ENCODE measurements around the gene SURF4. TPM values are rescaled to one million over a fixed set of nuclear protein-coding genes. Genes with fewer than 3 reads are reported as not detected.

The SURF4 gene
- total and polyA plus RNA-seq, 2 donors (not counting 1 experiment from before 2014, with no cell fraction given): 34.7 to 43.8 TPM

GRCh38 chr9:133334161-133334560 is 41.7 kb downstream of the SURF4 start:
- peaks cover 13 to 32% of the 10 kb centered on the region in 2 donors for H3K4me1 ChIP-seq (ENCODE audit: control insufficient read depth in 2 of 2, insufficient read depth in 2 of 2, low read length in 2 of 2)
- ATAC-seq (ENCODE audit: low read depth): no peak
- no peaks in the 10 kb centered on the region for H3K27me3 ChIP-seq (replicated peaks in 1 of 4; ENCODE audit: control extremely low read depth in 1 of 4, control insufficient read depth in 3 of 4, insufficient read depth in 4 of 4, low read length in 3 of 4)
- H3K27ac Mint-ChIP-seq: peak overlapping the region; percentile 26
- H3K27me3 Mint-ChIP-seq: no peaks in the 10 kb centered on the region
- H2AFZ ChIP-seq (ENCODE audit: insufficient read depth, low read depth, low read length, poor library complexity, severe bottlenecking): no peak overlapping the region
- H3K4me2 ChIP-seq (replicated peaks; ENCODE audit: low read depth, low read length, poor library complexity, severe bottlenecking): no peak overlapping the region
- intact Hi-C loops (cut with micrococcal nuclease): no loop called here
- H3K9me3 Mint-ChIP-seq (ENCODE audit: insufficient read depth): no peaks in the 10 kb centered on the region
- CTCF ChIA-PET: interaction anchor here (1.4 kb wide), 1 partner anchor 16 kb away, joined by 5 read pairs; no protein-coding TSS in a partner anchor
- no peak overlapping the region for H3K27ac ChIP-seq (ENCODE audit: low read length in 2 of 2)
- 96% methylated on average over 6 of the region's 6 CpGs for WGBS (ENCODE audit: insufficient coverage)
- peaks cover 35% of the 10 kb centered on the region for H3K4me1 Mint-ChIP-seq
- TF ChIP-seq EZH2 (IDR thresholded peaks at IDR 0.05; ENCODE audit: borderline replicate concordance, insufficient read depth, low read depth, low read length, poor library complexity, severe bottlenecking): no peak
- no peak for TF ChIP-seq CTCF (IDR thresholded peaks at IDR 0.05)
- H3K9me3 ChIP-seq (ENCODE audit: control extremely low read depth in 1 of 3, control insufficient read depth in 2 of 3, insufficient read depth in 1 of 3, low read length in 2 of 3): peaks cover 0 to 4% (median 0%) of the 10 kb centered on the region in 3 donors
- H3K9ac ChIP-seq (ENCODE audit: low read length): no peak overlapping the region
- H4K20me1 ChIP-seq (ENCODE audit: control insufficient read depth, insufficient read depth, low read length, poor library complexity, severe bottlenecking): peaks cover 46% of the 10 kb centered on the region
- peak; percentile 7 for DNase-seq
- POLR2A ChIA-PET: no interaction called here
- no peak overlapping the region for H3K4me3 ChIP-seq (ENCODE audit: control extremely low read depth in 1 of 5, extremely low read depth in 1 of 5, insufficient read depth in 1 of 5, low read depth in 2 of 5, low read length in 4 of 5)
- no peak overlapping the region for H3K4me3 Mint-ChIP-seq
- peaks cover 3 to 47% of the 10 kb centered on the region in 2 experiments for H3K36me3 ChIP-seq (replicated peaks in 1 of 2; ENCODE audit: control extremely low read depth in 1 of 2, control insufficient read depth in 1 of 2, extremely low read depth in 1 of 2, insufficient read depth in 2 of 2, low read length in 1 of 2)
- H3K79me2 ChIP-seq (ENCODE audit: control insufficient read depth, insufficient read depth, low read length): peaks cover 36% of the 10 kb centered on the region

- H3K27ac ChIP-seq (ENCODE audit: low read length in 2 of 2): no peak overlapping the region
- ChIA-PET CTCF (no interaction called here), POLR2A (interaction anchor here (0.7 kb wide), 1 partner anchor 126 kb away, joined by 3 read pairs; the partner anchor contains the start of gene CACFD1)
- no peak for DNase-seq
- H4K20me1 ChIP-seq (ENCODE audit: control insufficient read depth, insufficient read depth, low read length, poor library complexity, severe bottlenecking): peaks cover 46% of the 10 kb centered on the region
- Mint-ChIP-seq H3K27ac (no peak overlapping the region), H3K4me3 (no peak overlapping the region), H3K4me1 (peaks cover 33% of the 10 kb centered on the region), H3K9me3 (ENCODE audit: insufficient read depth) (no peaks in the 10 kb centered on the region), H3K27me3 (no peaks in the 10 kb centered on the region)
- 97% methylated on average over 9 of the region's 10 CpGs for WGBS (ENCODE audit: insufficient coverage)
- H3K4me1 ChIP-seq (ENCODE audit: control insufficient read depth in 2 of 2, insufficient read depth in 2 of 2, low read length in 2 of 2): peaks cover 13 to 27% of the 10 kb centered on the region in 2 donors
- no peak overlapping the region for H3K4me2 ChIP-seq (replicated peaks; ENCODE audit: low read depth, low read length, poor library complexity, severe bottlenecking)
- no peak for ATAC-seq (ENCODE audit: low read depth)
- no peaks in the 10 kb centered on the region for H3K27me3 ChIP-seq (replicated peaks in 1 of 4; ENCODE audit: control extremely low read depth in 1 of 4, control insufficient read depth in 3 of 4, insufficient read depth in 4 of 4, low read length in 3 of 4)
- H2AFZ ChIP-seq (ENCODE audit: insufficient read depth, low read depth, low read length, poor library complexity, severe bottlenecking): no peak overlapping the region
- no peak for TF ChIP-seq EZH2 (IDR thresholded peaks at IDR 0.05; ENCODE audit: borderline replicate concordance, insufficient read depth, low read depth, low read length, poor library complexity, severe bottlenecking)
- TF ChIP-seq CTCF (IDR thresholded peaks at IDR 0.05): no peak
- peaks cover 0 to 4% (median 0%) of the 10 kb centered on the region in 3 donors for H3K9me3 ChIP-seq (ENCODE audit: control extremely low read depth in 1 of 3, control insufficient read depth in 2 of 3, insufficient read depth in 1 of 3, low read length in 2 of 3)
- H3K36me3 ChIP-seq (replicated peaks in 1 of 2; ENCODE audit: control extremely low read depth in 1 of 2, control insufficient read depth in 1 of 2, extremely low read depth in 1 of 2, insufficient read depth in 2 of 2, low read length in 1 of 2): peaks cover 3 to 41% of the 10 kb centered on the region in 2 experiments
- peaks cover 36% of the 10 kb centered on the region for H3K79me2 ChIP-seq (ENCODE audit: control insufficient read depth, insufficient read depth, low read length)
- H3K9ac ChIP-seq (ENCODE audit: low read length): no peak overlapping the region
- H3K4me3 ChIP-seq (ENCODE audit: control extremely low read depth in 1 of 5, extremely low read depth in 1 of 5, insufficient read depth in 1 of 5, low read depth in 2 of 5, low read length in 4 of 5): no peak overlapping the region
- intact Hi-C loops (cut with micrococcal nuclease): no loop called here
Measured at GRCh38 chr9:133333566-133333965, 42.3 kb downstream of the SURF4 start.
